SK-N-SH (cell line): ENCODE results near the gene TSPAN13. TPM values are rescaled to one million over a fixed set of nuclear protein-coding genes. Genes with fewer than 3 reads are reported as not detected.

Source experiments
- CTCF ChIA-PET: fragments of 300-600, 350-600 bp; formaldehyde crosslinking; extraction: SDS; loops from one replicate; lab custom pipeline; 2021; lab: Yijun Ruan, JAX
- POLR2A ChIA-PET: fragments of 350-600 bp; sonication (Branson Sonifier 250); formaldehyde crosslinking; extraction: SDS; loops from one replicate; lab custom pipeline; 2020; ENCODE audit warnings: antibody characterized with exemption, inconsistent platforms; lab: Yijun Ruan, JAX
- DNase-seq: peaks from one replicate; pipeline ENCODE4 v3.0.0; 2012
- H2AFZ ChIP-seq: fragments of 200-600 bp; sonication (generic); 2 replicates; pipeline ENCODE4 v1.8.1; 2016; ENCODE audit warnings: antibody characterized with exemption, mild to moderate bottlenecking, low read depth
- H3F3A ChIP-seq: fragments of 200-600 bp; sonication (generic); replicated peaks from 2 replicates; pipeline ENCODE3; 2016; ENCODE audit warnings: antibody characterized with exemption, mild to moderate bottlenecking; ENCODE audit not compliant: insufficient read depth
- H3K27ac ChIP-seq, 2 experiments: fragments of 200-500 bp in 1 of 2; fragments of 200-600 bp in 1 of 2; sonication (Bioruptor generic) in 1 of 2; sonication (generic), shearing (Covaris generic) in 1 of 2; 2 replicates each; pipeline versions ENCODE4 v1.5.1 to v1.6.1; 2014 to 2016; ENCODE audit warnings: low read depth in 2 of 2, inconsistent platforms in 1 of 2, low read length in 1 of 2, mild to moderate bottlenecking in 1 of 2, mixed read lengths in 1 of 2
- H3K27me3 ChIP-seq: fragments of 200-600 bp; sonication (generic), shearing (Covaris generic); 2 replicates; pipeline ENCODE4 v1.6.1; 2016; ENCODE audit warnings: mixed run types; ENCODE audit not compliant: insufficient read depth
- H3K36me3 ChIP-seq, 2 experiments: fragments of 200-500 bp in 1 of 2; fragments of 200-600 bp in 1 of 2; sonication (Bioruptor generic) in 1 of 2; sonication (generic) in 1 of 2; replicated peaks in 1 of 2; 2 replicates each; pipeline versions ENCODE3 to v1.5.1; 2014 to 2016; ENCODE audit warnings: low read length in 1 of 2, mild to moderate bottlenecking in 1 of 2; ENCODE audit not compliant: insufficient read depth in 2 of 2, control insufficient read depth in 1 of 2
- H3K4me1 ChIP-seq, 2 experiments: fragments of 200-500 bp in 1 of 2; fragments of 200-600 bp in 1 of 2; sonication (Bioruptor generic) in 1 of 2; sonication (generic), shearing (Covaris generic) in 1 of 2; 2 replicates each; pipeline versions ENCODE4 v1.5.1 to v1.6.1; 2014 to 2016; ENCODE audit warnings: low read depth in 1 of 2, low read length in 1 of 2, mixed run types in 1 of 2; ENCODE audit not compliant: insufficient read depth in 2 of 2, control insufficient read depth in 1 of 2
- H3K4me2 ChIP-seq: fragments of 200-600 bp; sonication (generic), shearing (Covaris generic); 2 replicates; pipeline ENCODE4 v1.6.1; 2017; ENCODE audit warnings: mixed run types
- H3K4me3 ChIP-seq, 2 experiments: fragments of 200-500 bp in 1 of 2; fragments of 200-600 bp in 1 of 2; sonication (Bioruptor generic) in 1 of 2; sonication (generic), shearing (Covaris generic) in 1 of 2; 2 replicates each; pipeline versions ENCODE4 v1.5.1 to v1.8.1; 2014 to 2016; ENCODE audit warnings: low read depth in 2 of 2, inconsistent platforms in 1 of 2, low read length in 1 of 2, mild to moderate bottlenecking in 1 of 2, mixed read lengths in 1 of 2, moderate library complexity in 1 of 2
- H3K79me2 ChIP-seq: fragments of 200-600 bp; sonication (generic); 2 replicates; pipeline ENCODE4 v1.8.1; 2017; ENCODE audit warnings: mild to moderate bottlenecking; ENCODE audit not compliant: insufficient read depth
- H3K9ac ChIP-seq: fragments of 200-600 bp; sonication (generic); 2 replicates; pipeline ENCODE4 v1.6.1; 2017; ENCODE audit warnings: mixed run types
- H3K9me2 ChIP-seq: fragments of 200-600 bp; sonication (generic); 2 replicates; pipeline ENCODE4 v1.6.1; 2017; ENCODE audit warnings: mixed run types
- H3K9me3 ChIP-seq: fragments of 200-600 bp; sonication (generic); 2 replicates; pipeline ENCODE4 v1.6.1; 2017; ENCODE audit warnings: mixed run types, mild to moderate bottlenecking, moderate library complexity
- H4K20me1 ChIP-seq: fragments of 200-600 bp; sonication (generic); 2 replicates; pipeline ENCODE4 v1.6.1; 2017; ENCODE audit warnings: mild to moderate bottlenecking, mixed run types; ENCODE audit not compliant: insufficient read depth
- CHD2 ChIP-seq: fragments of 150-350 bp; IDR thresholded peaks from 2 replicates; pipeline ENCODE4 v1.6.1; 2018; ENCODE audit warnings: low read length; ENCODE audit not compliant: partially characterized antibody
- ELF1 ChIP-seq: IDR thresholded peaks from 2 replicates; pipeline ENCODE4 v1.4.0; 2012
- EP300 ChIP-seq, 2 experiments: IDR thresholded peaks; 2 replicates each; pipeline versions ENCODE4 v1.4.0 to v1.6.1; 2012; ENCODE audit warnings: borderline replicate concordance in 1 of 2, low read depth in 1 of 2, low read length in 1 of 2
- FOSL2 ChIP-seq: IDR thresholded peaks from 2 replicates; pipeline ENCODE4 v1.4.0; 2012; ENCODE audit warnings: low read depth, mild to moderate bottlenecking, moderate library complexity, borderline replicate concordance
- FOXJ3 ChIP-seq: sonication (generic); formaldehyde crosslinking; IDR thresholded peaks from 2 replicates; pipeline ENCODE4 v1.5.1; 2020; ENCODE audit warnings: mild to moderate bottlenecking, missing genetic modification reagents
- FOXM1 ChIP-seq: IDR thresholded peaks from 2 replicates; pipeline ENCODE4 v1.4.0; 2012; ENCODE audit warnings: low read depth, mild to moderate bottlenecking
- GABPA ChIP-seq: IDR thresholded peaks from 2 replicates; pipeline ENCODE4 v1.4.0; 2012; ENCODE audit warnings: low read depth, mild to moderate bottlenecking
- GATA2 ChIP-seq: sonication (generic); formaldehyde crosslinking; IDR thresholded peaks from 2 replicates; pipeline ENCODE4 v1.5.0; 2020; ENCODE audit warnings: mild to moderate bottlenecking, missing genetic modification reagents
- JUND ChIP-seq: IDR thresholded peaks from 2 replicates; pipeline ENCODE4 v1.4.0; 2012
- MEF2A ChIP-seq: IDR thresholded peaks from 2 replicates; pipeline ENCODE4 v1.4.0; 2012; ENCODE audit warnings: low read depth, borderline replicate concordance
- MXI1 ChIP-seq: IDR thresholded peaks from 2 replicates; pipeline ENCODE4 v1.6.1; 2012; ENCODE audit warnings: mild to moderate bottlenecking, low read depth, low read length, improper control_type of control experiment
- NFIC ChIP-seq: IDR thresholded peaks from 2 replicates; pipeline ENCODE4 v1.4.0; 2012; ENCODE audit warnings: borderline replicate concordance
- NRF1 ChIP-seq: IDR thresholded peaks from 2 replicates; pipeline ENCODE4 v1.6.1; 2012; ENCODE audit warnings: low read depth, mild to moderate bottlenecking, low read length
- RCOR1 ChIP-seq: fragments of 150-350 bp; IDR thresholded peaks from 2 replicates; pipeline ENCODE4 v1.6.1; 2017; ENCODE audit warnings: antibody characterized with exemption, low read length
- RFX5 ChIP-seq: IDR thresholded peaks from 2 replicates; pipeline ENCODE4 v1.6.1; 2012; ENCODE audit warnings: mild to moderate bottlenecking, improper control_type of control experiment, low read length
- RXRA ChIP-seq: IDR thresholded peaks from 2 replicates; pipeline ENCODE4 v1.4.0; 2012; ENCODE audit warnings: low read depth, mild to moderate bottlenecking, borderline replicate concordance
- SIN3A ChIP-seq: IDR thresholded peaks from 2 replicates; pipeline ENCODE4 v1.6.1; 2012; ENCODE audit warnings: low read depth, mild to moderate bottlenecking, low read length, moderate library complexity, borderline replicate concordance
- TEAD4 ChIP-seq: IDR thresholded peaks from 2 replicates; pipeline ENCODE4 v1.4.0; 2012; ENCODE audit warnings: mild to moderate bottlenecking, borderline replicate concordance; ENCODE audit not compliant: insufficient read depth
- WGBS: methylation state at CpG from one replicate; pipeline ENCODE4 v1.1.6; 2017; ENCODE audit warnings: low lambda C conversion rate; 5-methylcytosine and 5-hydroxymethylcytosine counted together
- polyA plus RNA-seq, 3 experiments: library from polyadenylated mRNA; depleted of rRNA; stranded (reverse); fragments of >200 nt; gene quantifications; 2 replicates each; pipeline ENCODE4 v1.2.3, GENCODE V29; 2012
- TF ChIP-seq, protein P1 (sequence below): IDR thresholded peaks from 2 replicates; pipeline ENCODE4 v1.4.0; 2012; ENCODE audit warnings: low read depth, borderline replicate concordance
- TF ChIP-seq, protein P2 (sequence below): fragments of 200-600 bp; sonication (generic); IDR thresholded peaks from 2 replicates; pipeline ENCODE4 v1.6.1; 2017; ENCODE audit warnings: antibody characterized with exemption, mild to moderate bottlenecking, moderate library complexity
- TF ChIP-seq, protein P3 (sequence below): fragments of 150-350 bp; IDR thresholded peaks from 2 replicates; pipeline ENCODE4 v1.6.1; 2017; ENCODE audit warnings: antibody characterized with exemption, low read length, low read depth, borderline replicate concordance
- TF ChIP-seq, protein P4 (sequence below): IDR thresholded peaks from 2 replicates; pipeline ENCODE4; 2012
- TF ChIP-seq, protein P5 (sequence below): IDR thresholded peaks from 2 replicates; pipeline ENCODE4 v1.4.0; 2012; ENCODE audit warnings: low read depth, borderline replicate concordance

The TSPAN13 gene
- polyA plus RNA-seq, 1 of the 3 experiments (the other 2 are of a cell fraction): 0.26 TPM

DNA sequence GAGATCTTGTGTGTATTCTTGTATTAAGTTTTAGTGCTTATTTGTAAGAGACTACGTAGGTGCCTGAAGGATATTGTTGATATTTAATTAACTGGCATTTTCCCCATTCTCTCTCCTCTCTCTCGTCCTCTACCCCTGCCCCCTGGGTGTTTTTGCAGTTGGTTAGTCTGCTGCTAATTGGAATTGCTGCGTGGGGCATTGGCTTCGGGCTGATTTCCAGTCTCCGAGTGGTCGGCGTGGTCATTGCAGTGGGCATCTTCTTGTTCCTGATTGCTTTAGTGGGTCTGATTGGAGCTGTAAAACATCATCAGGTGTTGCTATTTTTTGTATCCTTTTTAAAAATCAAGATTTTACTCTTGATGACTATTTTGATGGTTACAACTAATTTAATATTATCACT, 22.5 kb downstream of the TSPAN13 start:
- H3K4me2 ChIP-seq: no peak overlapping the region
- ChIA-PET POLR2A (no interaction called here), CTCF (interaction anchor here (1.3 kb wide), 1 partner anchor 142 kb away, joined by 4 read pairs; no protein-coding TSS in a partner anchor)
- DNase-seq: no peak
- TF ChIP-seq, protein P1, sequence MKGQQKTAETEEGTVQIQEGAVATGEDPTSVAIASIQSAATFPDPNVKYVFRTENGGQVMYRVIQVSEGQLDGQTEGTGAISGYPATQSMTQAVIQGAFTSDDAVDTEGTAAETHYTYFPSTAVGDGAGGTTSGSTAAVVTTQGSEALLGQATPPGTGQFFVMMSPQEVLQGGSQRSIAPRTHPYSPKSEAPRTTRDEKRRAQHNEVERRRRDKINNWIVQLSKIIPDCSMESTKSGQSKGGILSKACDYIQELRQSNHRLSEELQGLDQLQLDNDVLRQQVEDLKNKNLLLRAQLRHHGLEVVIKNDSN: no peak
- TF ChIP-seq EP300 (IDR thresholded peaks at IDR 0.05; ENCODE audit: borderline replicate concordance in 1 of 2, low read depth in 1 of 2, low read length in 1 of 2) (no peak), ELF1 (no peak), RXRA (no peak)
- TF ChIP-seq, protein P2, sequence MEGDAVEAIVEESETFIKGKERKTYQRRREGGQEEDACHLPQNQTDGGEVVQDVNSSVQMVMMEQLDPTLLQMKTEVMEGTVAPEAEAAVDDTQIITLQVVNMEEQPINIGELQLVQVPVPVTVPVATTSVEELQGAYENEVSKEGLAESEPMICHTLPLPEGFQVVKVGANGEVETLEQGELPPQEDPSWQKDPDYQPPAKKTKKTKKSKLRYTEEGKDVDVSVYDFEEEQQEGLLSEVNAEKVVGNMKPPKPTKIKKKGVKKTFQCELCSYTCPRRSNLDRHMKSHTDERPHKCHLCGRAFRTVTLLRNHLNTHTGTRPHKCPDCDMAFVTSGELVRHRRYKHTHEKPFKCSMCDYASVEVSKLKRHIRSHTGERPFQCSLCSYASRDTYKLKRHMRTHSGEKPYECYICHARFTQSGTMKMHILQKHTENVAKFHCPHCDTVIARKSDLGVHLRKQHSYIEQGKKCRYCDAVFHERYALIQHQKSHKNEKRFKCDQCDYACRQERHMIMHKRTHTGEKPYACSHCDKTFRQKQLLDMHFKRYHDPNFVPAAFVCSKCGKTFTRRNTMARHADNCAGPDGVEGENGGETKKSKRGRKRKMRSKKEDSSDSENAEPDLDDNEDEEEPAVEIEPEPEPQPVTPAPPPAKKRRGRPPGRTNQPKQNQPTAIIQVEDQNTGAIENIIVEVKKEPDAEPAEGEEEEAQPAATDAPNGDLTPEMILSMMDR: no peak
- TF ChIP-seq, protein P3, sequence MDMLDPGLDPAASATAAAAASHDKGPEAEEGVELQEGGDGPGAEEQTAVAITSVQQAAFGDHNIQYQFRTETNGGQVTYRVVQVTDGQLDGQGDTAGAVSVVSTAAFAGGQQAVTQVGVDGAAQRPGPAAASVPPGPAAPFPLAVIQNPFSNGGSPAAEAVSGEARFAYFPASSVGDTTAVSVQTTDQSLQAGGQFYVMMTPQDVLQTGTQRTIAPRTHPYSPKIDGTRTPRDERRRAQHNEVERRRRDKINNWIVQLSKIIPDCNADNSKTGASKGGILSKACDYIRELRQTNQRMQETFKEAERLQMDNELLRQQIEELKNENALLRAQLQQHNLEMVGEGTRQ: no peak
- no peaks in the 10 kb centered on the region for H3K36me3 ChIP-seq
- no peak overlapping the region for H3K4me3 ChIP-seq
- H3K9me3 ChIP-seq: no peaks in the 10 kb centered on the region
- no peak overlapping the region for H3K9ac ChIP-seq
- no peaks in the 10 kb centered on the region for H3K79me2 ChIP-seq
- no peaks in the 10 kb centered on the region for H3F3A ChIP-seq
- H4K20me1 ChIP-seq: no peaks in the 10 kb centered on the region
- no peak overlapping the region for H3K27ac ChIP-seq
- H3K4me1 ChIP-seq: no peaks in the 10 kb centered on the region
- H3K9me2 ChIP-seq: no peaks in the 10 kb centered on the region
- no peak overlapping the region for H2AFZ ChIP-seq
- H3K27me3 ChIP-seq: no peaks in the 10 kb centered on the region
- WGBS: 73% methylated on average over 7 of the region's 7 CpGs

DNA sequence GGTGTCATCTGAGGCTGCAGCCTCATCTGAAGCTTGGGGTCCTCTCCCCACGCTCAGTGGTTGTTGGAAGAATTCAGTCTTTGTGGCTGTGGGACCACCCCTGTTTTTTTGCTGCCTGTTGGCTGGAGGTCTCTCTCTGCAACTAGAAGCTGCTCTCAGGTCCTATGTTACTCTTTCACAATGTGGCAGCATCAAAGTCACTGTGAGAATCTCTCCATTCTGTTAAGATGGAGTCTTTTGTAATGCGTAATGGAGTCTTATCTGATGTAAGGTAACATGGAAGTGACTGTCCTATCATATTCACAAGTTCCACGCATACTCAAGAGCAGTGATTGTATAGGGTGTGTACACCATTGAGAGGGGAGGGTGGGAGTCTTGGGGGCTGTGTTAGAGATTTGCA, 24.9 kb downstream of the TSPAN13 start:
- WGBS: 71% methylated on average over 3 of the region's 3 CpGs
- no peak for DNase-seq
- H3K36me3 ChIP-seq: no peaks in the 10 kb centered on the region
- no peaks in the 10 kb centered on the region for H3K27me3 ChIP-seq
- H3K9ac ChIP-seq: no peak overlapping the region
- H3K4me1 ChIP-seq: no peaks in the 10 kb centered on the region
- H3K4me2 ChIP-seq: no peak overlapping the region
- H4K20me1 ChIP-seq: no peaks in the 10 kb centered on the region
- ChIA-PET CTCF (no interaction called here), POLR2A (no interaction called here)
- no peaks in the 10 kb centered on the region for H3K9me3 ChIP-seq
- no peaks in the 10 kb centered on the region for H3F3A ChIP-seq
- H3K4me3 ChIP-seq: no peak overlapping the region
- no peak overlapping the region for H3K27ac ChIP-seq
- H2AFZ ChIP-seq: no peak overlapping the region
- H3K79me2 ChIP-seq: no peaks in the 10 kb centered on the region
- H3K9me2 ChIP-seq: no peaks in the 10 kb centered on the region
- TF ChIP-seq FOXJ3 (CRISPR knock-in tag) (no peak), MEF2A (no peak), NFIC (no peak), MXI1 (no peak), TEAD4 (no peak), GATA2 (no peak), SIN3A (no peak), FOXM1 (no peak), RFX5 (no peak), JUND (no peak), ELF1 (no peak), GABPA (no peak), CHD2 (no peak), RCOR1 (no peak), FOSL2 (no peak), NRF1 (no peak)
- TF ChIP-seq, protein P4, sequence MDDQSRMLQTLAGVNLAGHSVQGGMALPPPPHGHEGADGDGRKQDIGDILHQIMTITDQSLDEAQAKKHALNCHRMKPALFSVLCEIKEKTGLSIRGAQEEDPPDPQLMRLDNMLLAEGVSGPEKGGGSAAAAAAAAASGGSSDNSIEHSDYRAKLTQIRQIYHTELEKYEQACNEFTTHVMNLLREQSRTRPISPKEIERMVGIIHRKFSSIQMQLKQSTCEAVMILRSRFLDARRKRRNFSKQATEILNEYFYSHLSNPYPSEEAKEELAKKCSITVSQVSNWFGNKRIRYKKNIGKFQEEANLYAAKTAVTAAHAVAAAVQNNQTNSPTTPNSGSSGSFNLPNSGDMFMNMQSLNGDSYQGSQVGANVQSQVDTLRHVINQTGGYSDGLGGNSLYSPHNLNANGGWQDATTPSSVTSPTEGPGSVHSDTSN: no peak
- TF ChIP-seq, protein P5, sequence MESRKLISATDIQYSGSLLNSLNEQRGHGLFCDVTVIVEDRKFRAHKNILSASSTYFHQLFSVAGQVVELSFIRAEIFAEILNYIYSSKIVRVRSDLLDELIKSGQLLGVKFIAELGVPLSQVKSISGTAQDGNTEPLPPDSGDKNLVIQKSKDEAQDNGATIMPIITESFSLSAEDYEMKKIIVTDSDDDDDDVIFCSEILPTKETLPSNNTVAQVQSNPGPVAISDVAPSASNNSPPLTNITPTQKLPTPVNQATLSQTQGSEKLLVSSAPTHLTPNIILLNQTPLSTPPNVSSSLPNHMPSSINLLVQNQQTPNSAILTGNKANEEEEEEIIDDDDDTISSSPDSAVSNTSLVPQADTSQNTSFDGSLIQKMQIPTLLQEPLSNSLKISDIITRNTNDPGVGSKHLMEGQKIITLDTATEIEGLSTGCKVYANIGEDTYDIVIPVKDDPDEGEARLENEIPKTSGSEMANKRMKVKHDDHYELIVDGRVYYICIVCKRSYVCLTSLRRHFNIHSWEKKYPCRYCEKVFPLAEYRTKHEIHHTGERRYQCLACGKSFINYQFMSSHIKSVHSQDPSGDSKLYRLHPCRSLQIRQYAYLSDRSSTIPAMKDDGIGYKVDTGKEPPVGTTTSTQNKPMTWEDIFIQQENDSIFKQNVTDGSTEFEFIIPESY: no peak
- TF ChIP-seq, protein P3: no peak
